C4-2B (cell line): ENCODE results near the gene VPS13D.

ENCODE experiments used
- CTCF ChIP-seq: fragments of 450-650 bp; conservative IDR thresholded peaks from 2 replicates; pipeline ENCODE4 v1.5.1; 2017; ENCODE audit warnings: mild to moderate bottlenecking
- ZFX ChIP-seq: fragments of 450-650 bp; IDR thresholded peaks from 2 replicates; pipeline ENCODE4 v1.6.1; 2017

GRCh38 chr1:12548279-12548972, 318.6 kb downstream of the VPS13D start:
- TF ChIP-seq CTCF (no peak), ZFX (no peak)
